ENCODE results near the gene PDSS2.

The PDSS2 gene

GRCh38 chr6:107328081-107328480, 131.3 kb downstream of the PDSS2 start:
- no peak for TF ChIP-seq EZH2 (IDR thresholded peaks at IDR 0.05; ENCODE audit: borderline replicate concordance, low read length)
- TF ChIP-seq, protein P1, sequence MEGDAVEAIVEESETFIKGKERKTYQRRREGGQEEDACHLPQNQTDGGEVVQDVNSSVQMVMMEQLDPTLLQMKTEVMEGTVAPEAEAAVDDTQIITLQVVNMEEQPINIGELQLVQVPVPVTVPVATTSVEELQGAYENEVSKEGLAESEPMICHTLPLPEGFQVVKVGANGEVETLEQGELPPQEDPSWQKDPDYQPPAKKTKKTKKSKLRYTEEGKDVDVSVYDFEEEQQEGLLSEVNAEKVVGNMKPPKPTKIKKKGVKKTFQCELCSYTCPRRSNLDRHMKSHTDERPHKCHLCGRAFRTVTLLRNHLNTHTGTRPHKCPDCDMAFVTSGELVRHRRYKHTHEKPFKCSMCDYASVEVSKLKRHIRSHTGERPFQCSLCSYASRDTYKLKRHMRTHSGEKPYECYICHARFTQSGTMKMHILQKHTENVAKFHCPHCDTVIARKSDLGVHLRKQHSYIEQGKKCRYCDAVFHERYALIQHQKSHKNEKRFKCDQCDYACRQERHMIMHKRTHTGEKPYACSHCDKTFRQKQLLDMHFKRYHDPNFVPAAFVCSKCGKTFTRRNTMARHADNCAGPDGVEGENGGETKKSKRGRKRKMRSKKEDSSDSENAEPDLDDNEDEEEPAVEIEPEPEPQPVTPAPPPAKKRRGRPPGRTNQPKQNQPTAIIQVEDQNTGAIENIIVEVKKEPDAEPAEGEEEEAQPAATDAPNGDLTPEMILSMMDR (IDR thresholded peaks at IDR 0.05; ENCODE audit: low read length): no peak
- no peaks in the 10 kb centered on the region for H3K9me2 ChIP-seq (ENCODE audit: low read depth, low read length)
- H2AFZ ChIP-seq (ENCODE audit: low read length): no peak overlapping the region
- peaks cover 17% of the 10 kb centered on the region for H3K4me1 ChIP-seq (ENCODE audit: insufficient read depth, low read length, severe bottlenecking)
- peaks cover 9% of the 10 kb centered on the region for H3K36me3 ChIP-seq (ENCODE audit: insufficient read depth, low read length)
- H3K27ac ChIP-seq (ENCODE audit: low read depth, low read length, poor library complexity, severe bottlenecking): no peak overlapping the region
- no peak overlapping the region for H3K9ac ChIP-seq (ENCODE audit: low read length)
- H4K20me1 ChIP-seq (ENCODE audit: insufficient read depth, low read length): no peaks in the 10 kb centered on the region
- no peak overlapping the region for H3K4me3 ChIP-seq (ENCODE audit: low read depth, low read length, poor library complexity, severe bottlenecking)
- no peaks in the 10 kb centered on the region; the same call in 1 of the 2 replicates for H3F3A ChIP-seq (ENCODE audit: insufficient read depth, low read length)
- no peaks in the 10 kb centered on the region for H3K27me3 ChIP-seq (ENCODE audit: insufficient read depth, low read length)
- no peak overlapping the region for H3K4me2 ChIP-seq (ENCODE audit: low read length)
- no peaks in the 10 kb centered on the region for H3K79me2 ChIP-seq (ENCODE audit: insufficient read depth, low read length)
- no peaks in the 10 kb centered on the region for H3K9me3 ChIP-seq (ENCODE audit: low read length)

DNA sequence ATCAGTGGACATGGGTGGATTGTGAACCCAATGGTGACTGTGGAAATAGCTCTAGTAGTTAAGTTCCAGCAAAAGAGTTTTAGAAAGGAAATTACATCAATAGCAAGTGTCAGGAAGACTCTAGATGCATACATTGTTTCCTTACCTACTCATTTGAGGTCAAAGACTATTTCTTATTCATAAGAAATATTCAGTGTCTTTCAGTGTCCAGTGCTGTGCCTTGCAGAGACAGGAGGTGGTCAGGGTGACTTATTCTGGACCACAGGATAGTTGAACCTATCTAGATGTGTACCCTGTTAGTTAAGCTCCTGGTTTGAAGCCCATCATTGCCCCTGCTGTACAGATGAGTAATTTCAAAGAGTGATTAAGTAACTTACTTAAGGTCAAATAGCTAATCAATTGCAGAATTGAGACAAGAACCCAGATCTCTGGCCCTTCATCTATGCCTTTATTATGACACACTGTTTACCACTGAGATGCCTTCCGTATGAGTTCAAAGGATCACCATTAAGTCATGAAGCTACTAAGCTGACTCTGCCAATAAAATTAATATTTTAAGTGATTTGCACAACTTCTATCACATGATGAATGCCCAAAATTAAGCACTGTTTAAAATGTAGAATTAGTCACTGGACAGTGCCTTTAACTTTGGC, 136.1 kb downstream of the PDSS2 start:
- Histone ChIP-seq H3F3A (ENCODE audit: insufficient read depth, low read length) (no peaks in the 10 kb centered on the region; the same call in none of the 2 replicates), H3K4me2 (ENCODE audit: low read length) (no peak overlapping the region), H3K9me3 (ENCODE audit: low read length) (no peaks in the 10 kb centered on the region), H3K79me2 (ENCODE audit: insufficient read depth, low read length) (no peaks in the 10 kb centered on the region), H3K27me3 (ENCODE audit: insufficient read depth, low read length) (no peaks in the 10 kb centered on the region), H3K36me3 (ENCODE audit: insufficient read depth, low read length) (peaks cover 9% of the 10 kb centered on the region), H3K9ac (ENCODE audit: low read length) (no peak overlapping the region), H4K20me1 (ENCODE audit: insufficient read depth, low read length) (no peaks in the 10 kb centered on the region), H3K4me3 (ENCODE audit: low read depth, low read length, poor library complexity, severe bottlenecking) (no peak overlapping the region), H3K27ac (ENCODE audit: low read depth, low read length, poor library complexity, severe bottlenecking) (no peak overlapping the region), H3K4me1 (ENCODE audit: insufficient read depth, low read length, severe bottlenecking) (peaks cover 33% of the 10 kb centered on the region), H2AFZ (ENCODE audit: low read length) (no peak overlapping the region), H3K9me2 (ENCODE audit: low read depth, low read length) (no peaks in the 10 kb centered on the region)
- TF ChIP-seq, protein P1 (IDR thresholded peaks at IDR 0.05; ENCODE audit: low read length): no peak
- TF ChIP-seq EZH2 (IDR thresholded peaks at IDR 0.05; ENCODE audit: borderline replicate concordance, low read length): no peak

GRCh38 chr6:107321793-107322192, 137.6 kb downstream of the PDSS2 start:
- Histone ChIP-seq H3K27me3 (ENCODE audit: insufficient read depth, low read length) (no peaks in the 10 kb centered on the region), H3K79me2 (ENCODE audit: insufficient read depth, low read length) (no peaks in the 10 kb centered on the region), H3K9me2 (ENCODE audit: low read depth, low read length) (no peaks in the 10 kb centered on the region), H3K9ac (ENCODE audit: low read length) (no peak overlapping the region), H3K4me2 (ENCODE audit: low read length) (no peak overlapping the region), H3K4me1 (ENCODE audit: insufficient read depth, low read length, severe bottlenecking) (peaks cover 47% of the 10 kb centered on the region), H3K27ac (ENCODE audit: low read depth, low read length, poor library complexity, severe bottlenecking) (peak overlapping the region; percentile 4), H3K36me3 (ENCODE audit: insufficient read depth, low read length) (peaks cover 5% of the 10 kb centered on the region), H3K9me3 (ENCODE audit: low read length) (no peaks in the 10 kb centered on the region), H3F3A (ENCODE audit: insufficient read depth, low read length) (no peaks in the 10 kb centered on the region; the same call in none of the 2 replicates), H3K4me3 (ENCODE audit: low read depth, low read length, poor library complexity, severe bottlenecking) (no peak overlapping the region), H4K20me1 (ENCODE audit: insufficient read depth, low read length) (no peaks in the 10 kb centered on the region), H2AFZ (ENCODE audit: low read length) (no peak overlapping the region)
- no peak for TF ChIP-seq EZH2 (IDR thresholded peaks at IDR 0.05; ENCODE audit: borderline replicate concordance, low read length)
- TF ChIP-seq, protein P1 (IDR thresholded peaks at IDR 0.05; ENCODE audit: low read length): no peak

Data from OCI-LY1 (cell line).